ENCODE results near the gene BDKRB2.

The BDKRB2 gene

GRCh38 chr14:96264853-96265252 is 60.2 kb downstream of the BDKRB2 start:
- DNase-seq, result peak; percentile 42
- no peak overlapping the region for H3K27ac ChIP-seq
- no peaks in the 10 kb centered on the region for H3K36me3 ChIP-seq
- no peak overlapping the region for H3K4me3 ChIP-seq (ENCODE audit: low read depth, low read length)
- no peaks in the 10 kb centered on the region for H3K27me3 ChIP-seq (ENCODE audit: insufficient read depth, low read depth, severe bottlenecking)
- H3K9me3 ChIP-seq (ENCODE audit: severe bottlenecking), result no peaks in the 10 kb centered on the region
- TF ChIP-seq CTCF (IDR thresholded peaks at IDR 0.05; ENCODE audit: low read depth, low read length), result peak; percentile 79

- DNase-seq, result no peak
- H3K27ac ChIP-seq, result no peak overlapping the region
- no peaks in the 10 kb centered on the region for H3K9me3 ChIP-seq (ENCODE audit: severe bottlenecking)
- H3K27me3 ChIP-seq (ENCODE audit: insufficient read depth, low read depth, severe bottlenecking), result no peaks in the 10 kb centered on the region
- H3K4me3 ChIP-seq (ENCODE audit: low read depth, low read length), result no peak overlapping the region
- no peak for TF ChIP-seq CTCF (IDR thresholded peaks at IDR 0.05; ENCODE audit: low read depth, low read length)
- H3K36me3 ChIP-seq, result no peaks in the 10 kb centered on the region
Measured at GRCh38 chr14:96265383-96266095, 60.9 kb downstream of the BDKRB2 start.

GRCh38 chr14:96267336-96267735 is 62.7 kb downstream of the BDKRB2 start:
- H3K27ac ChIP-seq, result no peak overlapping the region
- no peak for DNase-seq

GRCh38 chr14:96267916-96268315 is 63.3 kb downstream of the BDKRB2 start:
- H3K27ac ChIP-seq, result no peak overlapping the region
- H3K4me3 ChIP-seq (ENCODE audit: low read depth, low read length), result no peak overlapping the region
- H3K9me3 ChIP-seq (ENCODE audit: severe bottlenecking), result peaks cover 11% of the 10 kb centered on the region
- H3K27me3 ChIP-seq (ENCODE audit: insufficient read depth, low read depth, severe bottlenecking), result no peaks in the 10 kb centered on the region
- no peak for DNase-seq
- no peak for TF ChIP-seq CTCF (IDR thresholded peaks at IDR 0.05; ENCODE audit: low read depth, low read length)
- H3K36me3 ChIP-seq, result no peaks in the 10 kb centered on the region

More at GRCh38 chr14:96267336-96267735, 62.7 kb downstream of the BDKRB2 start:
- TF ChIP-seq CTCF (IDR thresholded peaks at IDR 0.05; ENCODE audit: low read depth, low read length), result no peak
- H3K4me3 ChIP-seq (ENCODE audit: low read depth, low read length), result no peak overlapping the region
- no peaks in the 10 kb centered on the region for H3K36me3 ChIP-seq
- H3K27me3 ChIP-seq (ENCODE audit: insufficient read depth, low read depth, severe bottlenecking), result no peaks in the 10 kb centered on the region
- peaks cover 8% of the 10 kb centered on the region for H3K9me3 ChIP-seq (ENCODE audit: severe bottlenecking)

- H3K36me3 ChIP-seq, result no peaks in the 10 kb centered on the region
- peaks cover 11% of the 10 kb centered on the region for H3K9me3 ChIP-seq (ENCODE audit: severe bottlenecking)
- no peaks in the 10 kb centered on the region for H3K27me3 ChIP-seq (ENCODE audit: insufficient read depth, low read depth, severe bottlenecking)
- no peak overlapping the region for H3K4me3 ChIP-seq (ENCODE audit: low read depth, low read length)
- H3K27ac ChIP-seq, result no peak overlapping the region
- peak; percentile 14 for DNase-seq
- TF ChIP-seq CTCF (IDR thresholded peaks at IDR 0.05; ENCODE audit: low read depth, low read length), result no peak
Measured at GRCh38 chr14:96268431-96269358, 64.1 kb downstream of the BDKRB2 start.

Measured in WERI-Rb-1 (cell line).